Measurements from ENCODE around the gene LRRC4B. TPM values are rescaled to one million over a fixed set of nuclear protein-coding genes. Genes with fewer than 3 reads are reported as not detected.

LRRC4B gene
- polyA plus RNA-seq, 1 of the 3 experiments (the other 2 are of a cell fraction), result 6.9 TPM

DNA sequence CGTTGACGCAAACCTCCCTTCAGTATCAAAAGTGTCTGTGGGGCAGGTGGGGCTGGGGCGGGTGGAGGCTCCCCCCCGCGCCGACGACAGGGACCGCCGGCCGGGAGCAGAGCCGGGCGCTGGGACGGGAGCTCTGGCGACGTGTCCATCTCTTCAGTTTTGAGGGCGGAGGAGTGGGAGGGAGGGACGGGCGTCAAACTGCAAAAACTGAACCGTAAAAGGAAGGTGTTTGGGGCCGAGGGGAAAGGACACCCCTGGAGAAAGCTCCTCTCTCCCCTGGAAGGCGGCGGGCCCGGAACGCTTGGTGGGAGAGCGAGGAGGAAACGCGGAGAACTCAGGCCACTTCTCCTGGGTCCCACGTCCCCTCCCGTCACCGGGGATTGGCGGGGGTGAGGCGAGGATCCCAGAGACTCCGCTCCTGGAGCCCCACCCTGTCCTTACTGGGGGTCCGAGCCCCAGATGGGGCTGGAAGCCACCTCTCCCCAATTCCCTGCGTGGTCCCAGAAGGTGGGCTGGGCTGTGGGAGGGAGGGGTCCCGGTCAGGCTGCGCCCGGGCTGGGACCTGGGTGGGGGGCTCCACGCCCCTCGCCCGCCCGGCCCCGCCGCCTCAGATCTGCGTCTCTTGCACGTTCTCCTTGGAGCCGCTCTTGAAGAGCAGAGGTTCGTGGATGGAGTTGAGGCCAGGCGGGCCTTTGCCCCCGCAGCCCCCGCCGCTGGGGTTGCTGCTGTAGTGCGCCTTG is 51.1 kb downstream of the LRRC4B start:
- Histone ChIP-seq H3F3A (replicated peaks; ENCODE audit: insufficient read depth) (no peaks in the 10 kb centered on the region), H3K4me3 (ENCODE audit: low read depth in 2 of 2, low read length in 1 of 2) (no peak overlapping the region), H3K27me3 (ENCODE audit: insufficient read depth) (no peaks in the 10 kb centered on the region), H3K9ac (no peak overlapping the region), H3K4me2 (no peak overlapping the region), H3K27ac (ENCODE audit: low read depth in 2 of 2, low read length in 1 of 2) (no peak overlapping the region), H2AFZ (ENCODE audit: low read depth) (no peak overlapping the region), H3K36me3 (replicated peaks in 1 of 2; ENCODE audit: control insufficient read depth in 1 of 2, insufficient read depth in 2 of 2, low read length in 1 of 2) (no peaks in the 10 kb centered on the region), H3K4me1 (ENCODE audit: control insufficient read depth in 1 of 2, insufficient read depth in 2 of 2, low read depth in 1 of 2, low read length in 1 of 2) (peaks cover 0 to 32% of the 10 kb centered on the region in 2 experiments; a peak in 1 of 4 replicates), H4K20me1 (ENCODE audit: insufficient read depth) (no peaks in the 10 kb centered on the region), H3K9me2 (no peaks in the 10 kb centered on the region), H3K79me2 (ENCODE audit: insufficient read depth) (no peaks in the 10 kb centered on the region), H3K9me3 (no peaks in the 10 kb centered on the region)
- DNase-seq, result peak; percentile 25
- WGBS (ENCODE audit: low lambda C conversion rate), result 80% methylated on average over 33 of the region's 53 CpGs
- ChIA-PET CTCF (interaction anchor here (2.4 to 2.7 kb wide), 2 partner anchors 21 to 39 kb away, joined by 13 to 14 read pairs; no protein-coding TSS in a partner anchor), POLR2A (no interaction called here)
- TF ChIP-seq NFIC (IDR thresholded peaks at IDR 0.05; ENCODE audit: borderline replicate concordance) (no peak), GABPA (IDR thresholded peaks at IDR 0.05; ENCODE audit: low read depth) (no peak), FOXM1 (IDR thresholded peaks at IDR 0.05; ENCODE audit: low read depth) (no peak), POLR2AphosphoS5 (IDR thresholded peaks at IDR 0.05; ENCODE audit: low read depth, low read length) (no peak), FOSL2 (IDR thresholded peaks at IDR 0.05; ENCODE audit: borderline replicate concordance, low read depth) (no peak)
- TF ChIP-seq, protein P1, sequence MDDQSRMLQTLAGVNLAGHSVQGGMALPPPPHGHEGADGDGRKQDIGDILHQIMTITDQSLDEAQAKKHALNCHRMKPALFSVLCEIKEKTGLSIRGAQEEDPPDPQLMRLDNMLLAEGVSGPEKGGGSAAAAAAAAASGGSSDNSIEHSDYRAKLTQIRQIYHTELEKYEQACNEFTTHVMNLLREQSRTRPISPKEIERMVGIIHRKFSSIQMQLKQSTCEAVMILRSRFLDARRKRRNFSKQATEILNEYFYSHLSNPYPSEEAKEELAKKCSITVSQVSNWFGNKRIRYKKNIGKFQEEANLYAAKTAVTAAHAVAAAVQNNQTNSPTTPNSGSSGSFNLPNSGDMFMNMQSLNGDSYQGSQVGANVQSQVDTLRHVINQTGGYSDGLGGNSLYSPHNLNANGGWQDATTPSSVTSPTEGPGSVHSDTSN (IDR thresholded peaks at IDR 0.05), result no peak

DNA sequence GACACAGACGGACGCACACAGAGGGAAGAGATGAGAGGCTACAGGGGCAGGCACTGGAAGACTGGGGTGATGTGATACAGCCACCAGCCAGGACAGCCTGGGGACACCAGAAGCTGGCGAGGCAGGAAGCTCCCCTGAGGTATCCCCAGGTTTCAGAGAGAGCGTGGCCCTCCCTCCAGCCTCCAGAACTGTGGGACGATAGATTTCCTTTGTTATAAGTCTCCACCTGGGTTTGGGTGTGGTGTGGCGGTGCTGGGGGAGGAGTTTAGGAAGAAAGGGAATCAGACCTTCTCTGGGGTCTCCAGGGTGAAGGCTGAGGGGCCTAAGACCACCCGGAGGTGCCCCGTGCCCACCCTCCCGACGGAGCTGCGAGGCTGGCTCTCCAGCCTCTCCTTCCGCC is 51.8 kb downstream of the LRRC4B start:
- Histone ChIP-seq H3K4me2 (no peak overlapping the region), H3K4me1 (ENCODE audit: control insufficient read depth in 1 of 2, insufficient read depth in 2 of 2, low read depth in 1 of 2, low read length in 1 of 2) (peaks cover 0 to 35% of the 10 kb centered on the region in 2 experiments; a peak in 1 of 4 replicates), H3K79me2 (ENCODE audit: insufficient read depth) (no peaks in the 10 kb centered on the region), H3K4me3 (ENCODE audit: low read depth in 2 of 2, low read length in 1 of 2) (no peak overlapping the region), H3K27ac (ENCODE audit: low read depth in 2 of 2, low read length in 1 of 2) (no peak overlapping the region), H3K9me3 (no peaks in the 10 kb centered on the region), H4K20me1 (ENCODE audit: insufficient read depth) (no peaks in the 10 kb centered on the region), H3K9ac (no peak overlapping the region), H3K27me3 (ENCODE audit: insufficient read depth) (no peaks in the 10 kb centered on the region), H3K9me2 (no peaks in the 10 kb centered on the region), H2AFZ (ENCODE audit: low read depth) (no peak overlapping the region), H3K36me3 (replicated peaks in 1 of 2; ENCODE audit: control insufficient read depth in 1 of 2, insufficient read depth in 2 of 2, low read length in 1 of 2) (no peaks in the 10 kb centered on the region), H3F3A (replicated peaks; ENCODE audit: insufficient read depth) (no peaks in the 10 kb centered on the region)
- ChIA-PET CTCF (interaction anchor here (2.4 to 2.7 kb wide), 2 partner anchors 22 to 40 kb away, joined by 13 to 14 read pairs; no protein-coding TSS in a partner anchor), POLR2A (no interaction called here)
- no peak for DNase-seq
- WGBS (ENCODE audit: low lambda C conversion rate), result 78% methylated on average over 12 of the region's 12 CpGs
- TF ChIP-seq RAD21 (IDR thresholded peaks at IDR 0.05; ENCODE audit: low read length) (no peak), YY1 (IDR thresholded peaks at IDR 0.05; ENCODE audit: low read depth) (no peak), TEAD4 (IDR thresholded peaks at IDR 0.05; ENCODE audit: borderline replicate concordance, insufficient read depth) (no peak), FOXJ3 (CRISPR knock-in tag; IDR thresholded peaks at IDR 0.05) (no peak), GABPA (IDR thresholded peaks at IDR 0.05; ENCODE audit: low read depth) (no peak), ELF1 (IDR thresholded peaks at IDR 0.05) (no peak), GATA2 (CRISPR knock-in tag; IDR thresholded peaks at IDR 0.05) (no peak), POLR2AphosphoS5 (IDR thresholded peaks at IDR 0.05; ENCODE audit: low read depth, low read length) (no peak), EP300 (IDR thresholded peaks at IDR 0.05; ENCODE audit: borderline replicate concordance in 1 of 2, low read depth in 1 of 2, low read length in 1 of 2) (no peak), FOSL2 (IDR thresholded peaks at IDR 0.05; ENCODE audit: borderline replicate concordance, low read depth) (no peak)
- TF ChIP-seq, protein P2, sequence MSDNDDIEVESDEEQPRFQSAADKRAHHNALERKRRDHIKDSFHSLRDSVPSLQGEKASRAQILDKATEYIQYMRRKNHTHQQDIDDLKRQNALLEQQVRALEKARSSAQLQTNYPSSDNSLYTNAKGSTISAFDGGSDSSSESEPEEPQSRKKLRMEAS (IDR thresholded peaks at IDR 0.05; ENCODE audit: low read depth), result no peak
- TF ChIP-seq, protein P3, sequence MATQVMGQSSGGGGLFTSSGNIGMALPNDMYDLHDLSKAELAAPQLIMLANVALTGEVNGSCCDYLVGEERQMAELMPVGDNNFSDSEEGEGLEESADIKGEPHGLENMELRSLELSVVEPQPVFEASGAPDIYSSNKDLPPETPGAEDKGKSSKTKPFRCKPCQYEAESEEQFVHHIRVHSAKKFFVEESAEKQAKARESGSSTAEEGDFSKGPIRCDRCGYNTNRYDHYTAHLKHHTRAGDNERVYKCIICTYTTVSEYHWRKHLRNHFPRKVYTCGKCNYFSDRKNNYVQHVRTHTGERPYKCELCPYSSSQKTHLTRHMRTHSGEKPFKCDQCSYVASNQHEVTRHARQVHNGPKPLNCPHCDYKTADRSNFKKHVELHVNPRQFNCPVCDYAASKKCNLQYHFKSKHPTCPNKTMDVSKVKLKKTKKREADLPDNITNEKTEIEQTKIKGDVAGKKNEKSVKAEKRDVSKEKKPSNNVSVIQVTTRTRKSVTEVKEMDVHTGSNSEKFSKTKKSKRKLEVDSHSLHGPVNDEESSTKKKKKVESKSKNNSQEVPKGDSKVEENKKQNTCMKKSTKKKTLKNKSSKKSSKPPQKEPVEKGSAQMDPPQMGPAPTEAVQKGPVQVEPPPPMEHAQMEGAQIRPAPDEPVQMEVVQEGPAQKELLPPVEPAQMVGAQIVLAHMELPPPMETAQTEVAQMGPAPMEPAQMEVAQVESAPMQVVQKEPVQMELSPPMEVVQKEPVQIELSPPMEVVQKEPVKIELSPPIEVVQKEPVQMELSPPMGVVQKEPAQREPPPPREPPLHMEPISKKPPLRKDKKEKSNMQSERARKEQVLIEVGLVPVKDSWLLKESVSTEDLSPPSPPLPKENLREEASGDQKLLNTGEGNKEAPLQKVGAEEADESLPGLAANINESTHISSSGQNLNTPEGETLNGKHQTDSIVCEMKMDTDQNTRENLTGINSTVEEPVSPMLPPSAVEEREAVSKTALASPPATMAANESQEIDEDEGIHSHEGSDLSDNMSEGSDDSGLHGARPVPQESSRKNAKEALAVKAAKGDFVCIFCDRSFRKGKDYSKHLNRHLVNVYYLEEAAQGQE (IDR thresholded peaks at IDR 0.05; ENCODE audit: low read depth, low read length), result no peak
- TF ChIP-seq, protein P4, sequence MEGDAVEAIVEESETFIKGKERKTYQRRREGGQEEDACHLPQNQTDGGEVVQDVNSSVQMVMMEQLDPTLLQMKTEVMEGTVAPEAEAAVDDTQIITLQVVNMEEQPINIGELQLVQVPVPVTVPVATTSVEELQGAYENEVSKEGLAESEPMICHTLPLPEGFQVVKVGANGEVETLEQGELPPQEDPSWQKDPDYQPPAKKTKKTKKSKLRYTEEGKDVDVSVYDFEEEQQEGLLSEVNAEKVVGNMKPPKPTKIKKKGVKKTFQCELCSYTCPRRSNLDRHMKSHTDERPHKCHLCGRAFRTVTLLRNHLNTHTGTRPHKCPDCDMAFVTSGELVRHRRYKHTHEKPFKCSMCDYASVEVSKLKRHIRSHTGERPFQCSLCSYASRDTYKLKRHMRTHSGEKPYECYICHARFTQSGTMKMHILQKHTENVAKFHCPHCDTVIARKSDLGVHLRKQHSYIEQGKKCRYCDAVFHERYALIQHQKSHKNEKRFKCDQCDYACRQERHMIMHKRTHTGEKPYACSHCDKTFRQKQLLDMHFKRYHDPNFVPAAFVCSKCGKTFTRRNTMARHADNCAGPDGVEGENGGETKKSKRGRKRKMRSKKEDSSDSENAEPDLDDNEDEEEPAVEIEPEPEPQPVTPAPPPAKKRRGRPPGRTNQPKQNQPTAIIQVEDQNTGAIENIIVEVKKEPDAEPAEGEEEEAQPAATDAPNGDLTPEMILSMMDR (IDR thresholded peaks at IDR 0.05), result no peak
- TF ChIP-seq, protein P5, sequence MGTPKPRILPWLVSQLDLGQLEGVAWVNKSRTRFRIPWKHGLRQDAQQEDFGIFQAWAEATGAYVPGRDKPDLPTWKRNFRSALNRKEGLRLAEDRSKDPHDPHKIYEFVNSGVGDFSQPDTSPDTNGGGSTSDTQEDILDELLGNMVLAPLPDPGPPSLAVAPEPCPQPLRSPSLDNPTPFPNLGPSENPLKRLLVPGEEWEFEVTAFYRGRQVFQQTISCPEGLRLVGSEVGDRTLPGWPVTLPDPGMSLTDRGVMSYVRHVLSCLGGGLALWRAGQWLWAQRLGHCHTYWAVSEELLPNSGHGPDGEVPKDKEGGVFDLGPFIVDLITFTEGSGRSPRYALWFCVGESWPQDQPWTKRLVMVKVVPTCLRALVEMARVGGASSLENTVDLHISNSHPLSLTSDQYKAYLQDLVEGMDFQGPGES (IDR thresholded peaks at IDR 0.05; ENCODE audit: low read depth, low read length), result no peak

Data from SK-N-SH (cell line).